Measurements from ENCODE around the gene GFER. TPM values are rescaled to one million over a fixed set of nuclear protein-coding genes. Genes with fewer than 3 reads are reported as not detected.
"Not testable (repeated sequence)": the region's sequence is repeated elsewhere in the genome, so short reads cannot be mapped to it uniquely, and the experiment has no call there.

Gene GFER
- total RNA-seq, 1 experiment from 2014 or later: 17.0 TPM

- no peaks in the 10 kb centered on the region for H3K27me3 ChIP-seq (ENCODE audit: low read length)
- H3K9ac ChIP-seq (ENCODE audit: low read length): no peak overlapping the region
- H3K36me3 ChIP-seq (ENCODE audit: insufficient read depth, low read length): no peaks in the 10 kb centered on the region
- H3K27ac ChIP-seq (ENCODE audit: low read length): no peak overlapping the region
- H3K4me2 ChIP-seq (ENCODE audit: low read depth, low read length, poor library complexity, severe bottlenecking): no peak overlapping the region
- no peak overlapping the region for H2AFZ ChIP-seq (ENCODE audit: low read length)
- H3K4me3 ChIP-seq (ENCODE audit: low read length): no peak overlapping the region
- no peaks in the 10 kb centered on the region for H3K9me2 ChIP-seq (replicated peaks; ENCODE audit: insufficient read depth, low read length)
- H3K4me1 ChIP-seq (ENCODE audit: low read length): no peaks in the 10 kb centered on the region
- no peak for DNase-seq
- H4K20me1 ChIP-seq (ENCODE audit: insufficient read depth, low read depth, low read length): no peaks in the 10 kb centered on the region
- no peaks in the 10 kb centered on the region for H3K9me3 ChIP-seq (ENCODE audit: low read length)
- H3K79me2 ChIP-seq (ENCODE audit: low read length): no peaks in the 10 kb centered on the region
Measured at GRCh38 chr16:1950047-1950446, 33.9 kb upstream of the GFER start.

GRCh38 chr16:1950559-1950958 is 33.4 kb upstream of the GFER start:
- no peak for DNase-seq
- H3K9ac ChIP-seq (ENCODE audit: low read length): no peak overlapping the region

GRCh38 chr16:1953734-1954133 is 30.3 kb upstream of the GFER start:
- Histone ChIP-seq H3K27ac (ENCODE audit: low read length) (no peak overlapping the region), H3K9ac (ENCODE audit: low read length) (no peak overlapping the region), H3K27me3 (ENCODE audit: low read length) (no peaks in the 10 kb centered on the region), H3K36me3 (ENCODE audit: insufficient read depth, low read length) (no peaks in the 10 kb centered on the region), H3K4me2 (ENCODE audit: low read depth, low read length, poor library complexity, severe bottlenecking) (no peak overlapping the region), H2AFZ (ENCODE audit: low read length) (no peak overlapping the region), H3K79me2 (ENCODE audit: low read length) (no peaks in the 10 kb centered on the region), H3K9me2 (replicated peaks; ENCODE audit: insufficient read depth, low read length) (no peaks in the 10 kb centered on the region), H3K4me3 (ENCODE audit: low read length) (no peak overlapping the region), H4K20me1 (ENCODE audit: insufficient read depth, low read depth, low read length) (no peaks in the 10 kb centered on the region), H3K4me1 (ENCODE audit: low read length) (no peaks in the 10 kb centered on the region; the same call in 1 of the 2 replicates), H3K9me3 (ENCODE audit: low read length) (no peaks in the 10 kb centered on the region)
- no peak for DNase-seq

More at GRCh38 chr16:1950559-1950958, 33.4 kb upstream of the GFER start:
- H3K4me3 ChIP-seq (ENCODE audit: low read length): no peak overlapping the region
- no peaks in the 10 kb centered on the region for H4K20me1 ChIP-seq (ENCODE audit: insufficient read depth, low read depth, low read length)
- no peak overlapping the region for H3K4me2 ChIP-seq (ENCODE audit: low read depth, low read length, poor library complexity, severe bottlenecking)
- no peaks in the 10 kb centered on the region for H3K9me2 ChIP-seq (replicated peaks; ENCODE audit: insufficient read depth, low read length)
- H3K27me3 ChIP-seq (ENCODE audit: low read length): no peaks in the 10 kb centered on the region
- no peaks in the 10 kb centered on the region for H3K9me3 ChIP-seq (ENCODE audit: low read length)
- H3K4me1 ChIP-seq (ENCODE audit: low read length): no peaks in the 10 kb centered on the region
- H3K79me2 ChIP-seq (ENCODE audit: low read length): no peaks in the 10 kb centered on the region
- H3K36me3 ChIP-seq (ENCODE audit: insufficient read depth, low read length): no peaks in the 10 kb centered on the region
- no peak overlapping the region for H3K27ac ChIP-seq (ENCODE audit: low read length)
- H2AFZ ChIP-seq (ENCODE audit: low read length): no peak overlapping the region

- not testable (repeated sequence) for H3K27ac ChIP-seq (ENCODE audit: low read length); H3K4me2 ChIP-seq (ENCODE audit: low read depth, low read length, poor library complexity, severe bottlenecking); H3K27me3 ChIP-seq (ENCODE audit: low read length); H3K9ac ChIP-seq (ENCODE audit: low read length); H3K4me3 ChIP-seq (ENCODE audit: low read length); H3K9me3 ChIP-seq (ENCODE audit: low read length); H3K9me2 ChIP-seq (replicated peaks; ENCODE audit: insufficient read depth, low read length); DNase-seq; H2AFZ ChIP-seq (ENCODE audit: low read length); H3K36me3 ChIP-seq (ENCODE audit: insufficient read depth, low read length); H4K20me1 ChIP-seq (ENCODE audit: insufficient read depth, low read depth, low read length)
- Histone ChIP-seq H3K4me1 (ENCODE audit: low read length) (peaks cover 28% of the 10 kb centered on the region), H3K79me2 (ENCODE audit: low read length) (peaks cover 12% of the 10 kb centered on the region)
Measured at GRCh38 chr16:1957434-1958142, 26.4 kb upstream of the GFER start.

- H3K27me3 ChIP-seq (ENCODE audit: low read length); H3K4me2 ChIP-seq (ENCODE audit: low read depth, low read length, poor library complexity, severe bottlenecking); H4K20me1 ChIP-seq (ENCODE audit: insufficient read depth, low read depth, low read length); H3K9me3 ChIP-seq (ENCODE audit: low read length); DNase-seq; H2AFZ ChIP-seq (ENCODE audit: low read length); H3K9ac ChIP-seq (ENCODE audit: low read length); H3K4me3 ChIP-seq (ENCODE audit: low read length); H3K9me2 ChIP-seq (replicated peaks; ENCODE audit: insufficient read depth, low read length); H3K27ac ChIP-seq (ENCODE audit: low read length): not testable (repeated sequence)
- Histone ChIP-seq H3K4me1 (ENCODE audit: low read length) (peaks cover 33% of the 10 kb centered on the region), H3K36me3 (ENCODE audit: insufficient read depth, low read length) (peaks cover 11% of the 10 kb centered on the region), H3K79me2 (ENCODE audit: low read length) (peaks cover 16% of the 10 kb centered on the region)
Measured at GRCh38 chr16:1958143-1958491, 25.9 kb upstream of the GFER start.

- Histone ChIP-seq H3K9me3 (ENCODE audit: low read length) (no peaks in the 10 kb centered on the region), H3K4me1 (ENCODE audit: low read length) (peaks cover 40% of the 10 kb centered on the region), H3K4me2 (ENCODE audit: low read depth, low read length, poor library complexity, severe bottlenecking) (peak overlapping the region; percentile 23), H3K4me3 (ENCODE audit: low read length) (no peak overlapping the region; the same call in 1 of the 2 replicates), H3K27me3 (ENCODE audit: low read length) (no peaks in the 10 kb centered on the region), H3K79me2 (ENCODE audit: low read length) (peaks cover 23% of the 10 kb centered on the region), H3K9ac (ENCODE audit: low read length) (peak overlapping the region; percentile 41), H3K27ac (ENCODE audit: low read length) (no peak overlapping the region), H4K20me1 (ENCODE audit: insufficient read depth, low read depth, low read length) (peaks cover 12% of the 10 kb centered on the region), H3K9me2 (replicated peaks; ENCODE audit: insufficient read depth, low read length) (no peaks in the 10 kb centered on the region), H3K36me3 (ENCODE audit: insufficient read depth, low read length) (peaks cover 17% of the 10 kb centered on the region), H2AFZ (ENCODE audit: low read length) (peak overlapping the region; percentile 72; the same call in 1 of the 2 replicates)
- DNase-seq: no peak
Measured at GRCh38 chr16:1958715-1959268, 25.2 kb upstream of the GFER start.

GRCh38 chr16:1959269-1960039 is 24.5 kb upstream of the GFER start, which contains the start of gene NDUFB10:
Gene NDUFB10, plus strand, starts transcription at chr16:1959538. Its CDS starts 87 bp downstream, at chr16:1959625.
- peaks cover 30% of the 10 kb centered on the region for H3K79me2 ChIP-seq (ENCODE audit: low read length)
- H3K9me3 ChIP-seq (ENCODE audit: low read length): no peaks in the 10 kb centered on the region
- peak within 1 kb of the TSS; percentile 72; the same call in 1 of the 2 replicates for H2AFZ ChIP-seq (ENCODE audit: low read length)
- H3K9me2 ChIP-seq (replicated peaks; ENCODE audit: insufficient read depth, low read length): no peaks in the 10 kb centered on the region
- H3K9ac ChIP-seq (ENCODE audit: low read length): peak within 1 kb of the TSS; percentile 91
- H3K4me2 ChIP-seq (ENCODE audit: low read depth, low read length, poor library complexity, severe bottlenecking): peak within 1 kb of the TSS; percentile 97
- peak; percentile 96 for DNase-seq
- H3K27me3 ChIP-seq (ENCODE audit: low read length): no peaks in the 10 kb centered on the region
- H3K36me3 ChIP-seq (ENCODE audit: insufficient read depth, low read length): peaks cover 23% of the 10 kb centered on the region
- H4K20me1 ChIP-seq (ENCODE audit: insufficient read depth, low read depth, low read length): peaks cover 19% of the 10 kb centered on the region
- H3K4me3 ChIP-seq (ENCODE audit: low read length): peak within 1 kb of the TSS; percentile 80
- peaks cover 40% of the 10 kb centered on the region for H3K4me1 ChIP-seq (ENCODE audit: low read length)
- peak within 1 kb of the TSS; percentile 94 for H3K27ac ChIP-seq (ENCODE audit: low read length)

Data from Karpas-422 (cell line).